ENCODE data around the gene OLA1. TPM values are rescaled to one million over a fixed set of nuclear protein-coding genes. Genes with fewer than 3 reads are reported as not detected.

Gene OLA1
- total RNA-seq, 1 donor from 2014 or later, result 157 TPM

DNA sequence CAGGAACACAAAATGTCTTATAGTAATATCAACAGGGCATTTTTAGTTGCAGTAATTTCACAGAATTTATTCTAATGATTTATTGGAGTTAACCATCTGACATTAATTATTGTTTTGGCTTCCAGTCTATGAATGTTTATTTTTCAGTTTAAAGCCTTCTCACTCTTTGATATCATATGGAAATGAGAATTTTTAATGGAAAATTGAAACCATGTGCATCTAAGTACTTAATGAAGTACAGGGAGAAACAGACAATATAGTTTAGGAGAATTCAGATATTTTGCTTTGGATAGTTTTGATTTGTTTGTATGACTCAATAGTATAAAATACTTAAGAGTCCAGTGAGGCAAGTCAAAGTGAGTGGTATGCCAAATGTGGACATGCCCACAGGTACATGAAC lies 126.1 kb downstream of the OLA1 start:
- Histone ChIP-seq H3K27me3 (ENCODE audit: control insufficient read depth, insufficient read depth, low read length) (no peaks in the 10 kb centered on the region), H3K36me3 (ENCODE audit: control insufficient read depth, insufficient read depth, low read length) (no peaks in the 10 kb centered on the region), H3K4me3 (ENCODE audit: low read depth, low read length) (no peak overlapping the region)
- DNase-seq (ENCODE audit: low read depth), result no peak
- TF ChIP-seq, protein P1, sequence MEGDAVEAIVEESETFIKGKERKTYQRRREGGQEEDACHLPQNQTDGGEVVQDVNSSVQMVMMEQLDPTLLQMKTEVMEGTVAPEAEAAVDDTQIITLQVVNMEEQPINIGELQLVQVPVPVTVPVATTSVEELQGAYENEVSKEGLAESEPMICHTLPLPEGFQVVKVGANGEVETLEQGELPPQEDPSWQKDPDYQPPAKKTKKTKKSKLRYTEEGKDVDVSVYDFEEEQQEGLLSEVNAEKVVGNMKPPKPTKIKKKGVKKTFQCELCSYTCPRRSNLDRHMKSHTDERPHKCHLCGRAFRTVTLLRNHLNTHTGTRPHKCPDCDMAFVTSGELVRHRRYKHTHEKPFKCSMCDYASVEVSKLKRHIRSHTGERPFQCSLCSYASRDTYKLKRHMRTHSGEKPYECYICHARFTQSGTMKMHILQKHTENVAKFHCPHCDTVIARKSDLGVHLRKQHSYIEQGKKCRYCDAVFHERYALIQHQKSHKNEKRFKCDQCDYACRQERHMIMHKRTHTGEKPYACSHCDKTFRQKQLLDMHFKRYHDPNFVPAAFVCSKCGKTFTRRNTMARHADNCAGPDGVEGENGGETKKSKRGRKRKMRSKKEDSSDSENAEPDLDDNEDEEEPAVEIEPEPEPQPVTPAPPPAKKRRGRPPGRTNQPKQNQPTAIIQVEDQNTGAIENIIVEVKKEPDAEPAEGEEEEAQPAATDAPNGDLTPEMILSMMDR (IDR thresholded peaks at IDR 0.05; ENCODE audit: insufficient read depth, low read length, poor library complexity, severe bottlenecking), result no peak

DNA sequence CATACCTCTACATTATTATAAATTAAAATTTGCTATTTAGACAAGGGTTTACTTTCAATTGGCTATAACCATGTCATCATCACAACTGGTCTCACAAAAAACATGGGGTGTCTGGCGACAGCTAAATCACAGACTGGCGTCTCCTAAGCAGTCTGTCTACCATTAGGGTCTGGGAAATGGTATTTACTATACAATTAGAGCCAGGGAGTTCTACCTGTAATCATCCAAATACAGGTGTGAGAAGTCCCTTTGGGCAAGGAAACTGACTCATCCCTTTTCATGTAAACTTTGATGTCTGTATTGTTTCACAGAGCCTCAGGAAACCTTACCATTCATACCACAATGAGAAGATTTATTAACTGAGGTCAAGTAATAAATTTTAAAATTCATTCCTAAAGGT lies 126.7 kb downstream of the OLA1 start:
- Histone ChIP-seq H3K4me3 (ENCODE audit: low read depth, low read length) (no peak overlapping the region), H3K36me3 (ENCODE audit: control insufficient read depth, insufficient read depth, low read length) (no peaks in the 10 kb centered on the region), H3K27me3 (ENCODE audit: control insufficient read depth, insufficient read depth, low read length) (no peaks in the 10 kb centered on the region)
- TF ChIP-seq, protein P1 (IDR thresholded peaks at IDR 0.05; ENCODE audit: insufficient read depth, low read length, poor library complexity, severe bottlenecking), result no peak
- DNase-seq (ENCODE audit: low read depth), result no peak

DNA sequence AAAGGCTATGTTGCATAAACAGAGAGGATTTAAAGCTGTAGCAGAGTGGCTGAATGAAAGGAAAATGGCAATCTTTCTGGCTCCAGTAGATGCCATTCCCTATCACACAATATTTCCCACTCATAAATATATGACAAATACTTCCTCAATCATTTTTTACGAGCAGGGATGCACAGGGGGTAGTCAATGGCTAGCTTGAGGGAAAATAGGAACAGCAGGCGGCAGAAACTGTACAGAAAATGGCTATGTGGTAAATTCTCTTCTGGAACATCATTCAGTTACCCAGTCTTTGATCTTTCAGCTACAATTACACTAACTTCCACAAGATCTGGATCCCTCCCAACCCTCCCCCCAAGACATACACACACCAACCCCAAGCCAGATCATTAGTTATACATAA lies 127.2 kb downstream of the OLA1 start:
- TF ChIP-seq, protein P1 (IDR thresholded peaks at IDR 0.05; ENCODE audit: insufficient read depth, low read length, poor library complexity, severe bottlenecking), result no peak
- Histone ChIP-seq H3K4me3 (ENCODE audit: low read depth, low read length) (no peak overlapping the region), H3K36me3 (ENCODE audit: control insufficient read depth, insufficient read depth, low read length) (no peaks in the 10 kb centered on the region), H3K27me3 (ENCODE audit: control insufficient read depth, insufficient read depth, low read length) (no peaks in the 10 kb centered on the region)
- no peak for DNase-seq (ENCODE audit: low read depth)

DNA sequence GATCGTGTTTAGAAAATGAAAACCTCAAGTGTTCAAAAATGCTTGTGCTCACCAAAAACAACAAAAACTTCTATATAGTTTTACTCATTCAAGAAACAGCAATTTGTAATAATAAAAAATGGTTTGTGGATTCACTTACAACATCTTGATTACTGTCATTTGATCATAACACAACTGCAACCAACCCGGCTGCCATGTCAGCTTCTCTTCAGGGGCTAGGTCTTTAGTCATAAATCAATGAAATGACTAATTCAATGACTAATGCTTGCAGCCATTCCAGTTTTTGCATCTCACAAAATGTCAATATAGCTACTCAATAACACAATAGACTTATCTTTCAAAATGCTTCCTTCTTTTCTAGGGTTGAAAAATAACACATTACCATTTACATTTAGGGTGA lies 128.0 kb downstream of the OLA1 start:
- no peak for DNase-seq (ENCODE audit: low read depth)

DNA sequence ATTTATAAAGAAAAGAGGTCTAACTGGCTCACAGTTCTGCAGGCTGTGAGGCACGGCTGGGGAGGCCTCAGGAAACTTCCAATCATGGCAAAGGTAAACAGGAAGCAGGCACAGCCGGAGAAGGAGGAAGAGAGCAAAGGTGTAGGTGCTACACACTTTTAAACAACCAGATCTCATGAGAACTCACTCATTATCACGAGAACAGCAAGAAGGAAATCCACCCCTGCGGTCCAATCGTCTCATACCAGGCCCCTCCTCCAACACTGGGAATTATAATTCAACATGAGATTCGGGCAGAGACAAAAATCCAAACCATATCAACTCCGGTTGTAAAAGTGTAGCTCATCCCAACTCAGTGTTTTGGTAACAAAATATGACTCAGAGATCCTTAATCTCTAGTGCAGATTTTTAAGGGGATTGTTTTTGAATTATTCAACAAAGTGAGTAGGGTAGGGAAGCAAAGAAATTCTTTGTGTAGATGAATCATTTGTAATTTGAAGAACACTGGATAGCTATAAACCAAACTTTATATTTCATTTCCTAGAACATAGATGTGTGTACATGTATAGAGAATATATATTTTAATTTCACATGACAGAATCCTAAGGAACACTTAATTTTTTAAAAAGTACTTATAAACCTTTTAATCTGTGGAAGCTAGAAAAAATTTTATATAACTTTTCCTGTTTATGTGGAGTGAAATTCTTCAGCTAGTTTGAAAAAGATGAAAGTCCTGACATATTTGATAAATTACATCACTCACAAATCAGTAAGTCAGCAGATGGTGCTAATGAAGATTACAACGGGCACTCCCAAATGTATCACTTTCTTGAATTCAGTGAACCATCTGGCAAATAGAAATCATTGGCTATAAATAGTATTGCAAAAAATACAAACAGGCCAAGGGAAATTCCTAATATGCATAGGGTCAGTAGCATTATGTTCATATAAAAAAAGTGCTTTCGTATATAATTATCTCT lies 130.1 kb downstream of the OLA1 start:
- H3K4me3 ChIP-seq (ENCODE audit: low read depth, low read length), result no peak overlapping the region
- no peaks in the 10 kb centered on the region for H3K36me3 ChIP-seq (ENCODE audit: control insufficient read depth, insufficient read depth, low read length)
- DNase-seq (ENCODE audit: low read depth), result no peak
- H3K27me3 ChIP-seq (ENCODE audit: control insufficient read depth, insufficient read depth, low read length), result no peaks in the 10 kb centered on the region
- TF ChIP-seq, protein P1 (IDR thresholded peaks at IDR 0.05; ENCODE audit: insufficient read depth, low read length, poor library complexity, severe bottlenecking), result no peak

More for the DNA sequence above, 128.0 kb downstream of the OLA1 start:
- H3K27me3 ChIP-seq (ENCODE audit: control insufficient read depth, insufficient read depth, low read length), result no peaks in the 10 kb centered on the region
- no peak overlapping the region for H3K4me3 ChIP-seq (ENCODE audit: low read depth, low read length)
- TF ChIP-seq, protein P1 (IDR thresholded peaks at IDR 0.05; ENCODE audit: insufficient read depth, low read length, poor library complexity, severe bottlenecking), result no peak
- no peaks in the 10 kb centered on the region for H3K36me3 ChIP-seq (ENCODE audit: control insufficient read depth, insufficient read depth, low read length)

Measured in kidney epithelial cell (primary cell).